ENCODE results near the gene P4HA3. TPM values are rescaled to one million over a fixed set of nuclear protein-coding genes. Genes with fewer than 3 reads are reported as not detected.

Gene P4HA3
- total RNA-seq, 6 experiments from 2014 or later, result 0.94 to 5.2 (median 1.1) TPM

DNA sequence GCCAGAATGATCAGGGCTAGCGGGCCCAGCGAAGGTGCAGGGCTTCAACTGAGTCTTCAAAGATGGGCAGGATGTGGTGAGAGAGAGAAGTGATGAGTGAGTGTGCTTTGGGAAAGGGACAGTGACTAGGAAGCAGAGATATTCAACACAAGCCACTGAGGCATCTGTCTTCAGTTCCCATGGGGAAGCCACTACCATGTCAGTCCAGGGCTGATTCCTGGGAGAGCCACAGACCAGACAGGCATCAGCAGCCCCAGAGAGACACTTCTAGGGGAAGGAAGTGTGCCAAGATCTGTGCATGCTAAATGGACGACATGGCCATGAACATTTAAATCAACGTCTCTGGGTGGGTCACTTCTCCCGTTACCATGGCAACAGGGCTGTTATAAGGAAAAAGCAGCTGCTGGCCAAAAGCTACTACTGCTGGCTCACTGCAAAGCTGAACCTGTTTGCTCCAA lies 28.5 kb downstream of the P4HA3 start:
- Mint-ChIP-seq H3K9me3 (no peaks in the 10 kb centered on the region), H3K4me1 (ENCODE audit: low read depth) (peaks cover 23% of the 10 kb centered on the region), H3K27ac (no peak overlapping the region), H3K27me3 (ENCODE audit: insufficient read depth) (no peaks in the 10 kb centered on the region; the same call in none of the 2 replicates), H3K36me3 (ENCODE audit: low read depth) (no peaks in the 10 kb centered on the region), H3K4me3 (no peak overlapping the region)
- no peak for DNase-seq
- TF ChIP-seq, protein P1, sequence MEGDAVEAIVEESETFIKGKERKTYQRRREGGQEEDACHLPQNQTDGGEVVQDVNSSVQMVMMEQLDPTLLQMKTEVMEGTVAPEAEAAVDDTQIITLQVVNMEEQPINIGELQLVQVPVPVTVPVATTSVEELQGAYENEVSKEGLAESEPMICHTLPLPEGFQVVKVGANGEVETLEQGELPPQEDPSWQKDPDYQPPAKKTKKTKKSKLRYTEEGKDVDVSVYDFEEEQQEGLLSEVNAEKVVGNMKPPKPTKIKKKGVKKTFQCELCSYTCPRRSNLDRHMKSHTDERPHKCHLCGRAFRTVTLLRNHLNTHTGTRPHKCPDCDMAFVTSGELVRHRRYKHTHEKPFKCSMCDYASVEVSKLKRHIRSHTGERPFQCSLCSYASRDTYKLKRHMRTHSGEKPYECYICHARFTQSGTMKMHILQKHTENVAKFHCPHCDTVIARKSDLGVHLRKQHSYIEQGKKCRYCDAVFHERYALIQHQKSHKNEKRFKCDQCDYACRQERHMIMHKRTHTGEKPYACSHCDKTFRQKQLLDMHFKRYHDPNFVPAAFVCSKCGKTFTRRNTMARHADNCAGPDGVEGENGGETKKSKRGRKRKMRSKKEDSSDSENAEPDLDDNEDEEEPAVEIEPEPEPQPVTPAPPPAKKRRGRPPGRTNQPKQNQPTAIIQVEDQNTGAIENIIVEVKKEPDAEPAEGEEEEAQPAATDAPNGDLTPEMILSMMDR (IDR thresholded peaks at IDR 0.05), result no peak

DNA sequence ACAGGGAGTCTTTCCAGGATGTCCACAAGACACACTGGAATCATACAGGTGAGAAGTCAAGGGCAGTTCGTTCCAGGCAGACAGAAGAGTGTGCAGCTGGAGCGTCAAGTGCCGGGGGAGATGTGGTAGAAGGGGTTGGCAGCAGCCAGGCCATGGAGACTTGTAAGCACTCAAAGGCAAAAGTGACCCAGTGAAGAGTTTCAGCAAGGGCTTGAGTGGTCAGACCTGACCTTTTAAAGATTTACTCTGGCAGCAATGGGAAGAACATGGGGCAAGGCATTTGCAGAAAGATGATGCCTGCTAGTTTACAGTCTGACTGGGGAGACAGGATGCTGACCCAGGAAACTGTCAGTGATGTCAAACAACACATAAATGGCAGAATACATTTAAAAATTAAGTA lies 29.0 kb downstream of the P4HA3 start:
- H3K36me3 Mint-ChIP-seq (ENCODE audit: low read depth), result no peaks in the 10 kb centered on the region
- no peaks in the 10 kb centered on the region; the same call in 1 of the 2 replicates for H3K27me3 Mint-ChIP-seq (ENCODE audit: insufficient read depth)
- TF ChIP-seq, protein P1 (IDR thresholded peaks at IDR 0.05), result no peak
- no peak overlapping the region for H3K4me3 Mint-ChIP-seq
- no peak for DNase-seq
- H3K9me3 Mint-ChIP-seq, result no peaks in the 10 kb centered on the region
- H3K27ac Mint-ChIP-seq, result no peak overlapping the region
- H3K4me1 Mint-ChIP-seq (ENCODE audit: low read depth), result peaks cover 24% of the 10 kb centered on the region

DNA sequence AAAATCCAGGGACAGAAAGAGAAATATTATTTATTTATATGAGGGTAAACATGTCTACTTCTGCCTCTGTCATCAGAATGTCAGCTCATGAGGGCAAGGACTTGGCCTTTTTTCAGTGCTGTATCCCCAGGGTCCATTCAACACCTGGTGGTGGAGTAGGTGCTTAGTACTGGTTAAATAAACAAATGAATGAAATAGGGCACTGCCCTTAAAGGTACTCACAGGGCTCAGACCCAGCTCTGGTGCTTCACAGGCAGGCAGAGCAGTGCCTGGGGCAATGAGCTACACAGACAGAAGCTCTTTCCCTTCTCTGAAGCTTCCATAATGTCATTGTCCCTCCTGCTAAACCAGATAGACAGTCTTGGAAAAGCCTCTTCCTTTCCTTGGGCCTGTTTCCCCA lies 30.9 kb downstream of the P4HA3 start:
- no peaks in the 10 kb centered on the region; the same call in 1 of the 2 replicates for H3K27me3 Mint-ChIP-seq (ENCODE audit: insufficient read depth)
- TF ChIP-seq, protein P1 (IDR thresholded peaks at IDR 0.05), result no peak
- H3K36me3 Mint-ChIP-seq (ENCODE audit: low read depth), result no peaks in the 10 kb centered on the region
- peak overlapping the region; percentile 14; the same call in 1 of the 2 replicates for H3K27ac Mint-ChIP-seq
- H3K9me3 Mint-ChIP-seq, result no peaks in the 10 kb centered on the region
- no peak overlapping the region for H3K4me3 Mint-ChIP-seq
- peaks cover 42% of the 10 kb centered on the region for H3K4me1 Mint-ChIP-seq (ENCODE audit: low read depth)
- no peak for DNase-seq

DNA sequence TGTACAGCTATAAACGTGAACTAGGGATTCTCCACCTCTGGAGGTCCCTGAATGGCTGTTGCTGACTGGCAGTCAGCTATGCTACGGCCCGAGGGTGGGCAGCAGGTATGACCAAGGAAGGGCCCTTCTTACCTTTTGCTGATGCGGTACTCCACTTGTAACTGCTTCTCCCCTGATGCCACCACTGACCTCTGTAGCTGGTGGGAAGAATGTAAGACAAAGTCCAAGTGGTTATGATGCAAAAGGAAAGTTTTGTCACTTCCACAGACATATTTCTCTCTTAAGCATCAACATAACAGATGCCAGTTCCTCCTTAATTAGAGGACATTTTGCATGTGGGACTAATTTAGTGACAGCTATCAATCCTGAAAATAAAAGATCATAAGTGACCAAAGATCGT lies 32.2 kb downstream of the P4HA3 start:
- TF ChIP-seq, protein P1 (IDR thresholded peaks at IDR 0.05), result no peak
- no peak for DNase-seq
- Mint-ChIP-seq H3K27ac (peak overlapping the region; percentile 80), H3K27me3 (ENCODE audit: insufficient read depth) (no peaks in the 10 kb centered on the region), H3K4me1 (ENCODE audit: low read depth) (peaks cover 42% of the 10 kb centered on the region), H3K4me3 (peak overlapping the region; percentile 63), H3K36me3 (ENCODE audit: low read depth) (no peaks in the 10 kb centered on the region), H3K9me3 (no peaks in the 10 kb centered on the region)

DNA sequence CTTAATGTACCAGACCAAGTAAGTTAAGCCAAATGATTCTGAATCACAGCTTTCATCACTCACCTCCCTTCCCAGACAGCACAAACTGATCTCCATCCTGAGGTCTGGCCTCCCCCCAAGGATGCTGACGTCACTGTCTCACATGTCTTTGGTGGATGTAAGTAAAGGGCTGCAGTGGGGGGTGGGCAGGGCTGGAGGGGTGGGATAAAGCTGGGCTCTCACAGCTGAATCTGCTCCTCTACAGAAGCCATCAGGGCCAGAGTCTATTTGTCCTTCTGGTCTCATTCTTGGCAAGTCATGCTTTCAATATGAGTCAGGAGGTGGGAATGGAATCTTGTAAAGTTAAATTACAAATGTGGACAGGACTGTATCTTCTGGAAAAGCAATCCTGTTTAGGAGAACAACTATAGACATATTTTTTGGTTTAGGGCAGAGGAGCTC lies 32.7 kb downstream of the P4HA3 start:
- Mint-ChIP-seq H3K36me3 (ENCODE audit: low read depth) (no peaks in the 10 kb centered on the region), H3K4me1 (ENCODE audit: low read depth) (peaks cover 42% of the 10 kb centered on the region), H3K27me3 (ENCODE audit: insufficient read depth) (no peaks in the 10 kb centered on the region), H3K4me3 (peak overlapping the region; percentile 63), H3K9me3 (no peaks in the 10 kb centered on the region), H3K27ac (peak overlapping the region; percentile 80)
- DNase-seq, result peak; percentile 90
- TF ChIP-seq, protein P1 (IDR thresholded peaks at IDR 0.05), result no peak
